Neural progenitor cell (in vitro differentiated cells): ENCODE results near the gene LTBP2. TPM values are rescaled to one million over a fixed set of nuclear protein-coding genes. Genes with fewer than 3 reads are reported as not detected.

Source experiments
- DNase-seq: peaks from one replicate; pipeline ENCODE4 v3.0.0-alpha.2; 2016; ENCODE audit warnings: low spot score
- H2AFZ ChIP-seq: fragments of 200-600 bp; sonication (generic); replicated peaks from 2 replicates; pipeline ENCODE4 v1.6.1; 2016; ENCODE audit warnings: antibody characterized with exemption
- H3F3A ChIP-seq: fragments of 200-600 bp; sonication (generic); 2 replicates; pipeline ENCODE4 v1.6.1; 2016; ENCODE audit warnings: antibody characterized with exemption, low read depth
- H3K27ac ChIP-seq: fragments of 200-600 bp; sonication (generic); 2 replicates; pipeline ENCODE4 v1.5.1; 2016; ENCODE audit warnings: mild to moderate bottlenecking
- H3K27me3 ChIP-seq: fragments of 200-600 bp; sonication (generic); 2 replicates; pipeline ENCODE4 v1.6.1; 2016; ENCODE audit warnings: mild to moderate bottlenecking, moderate library complexity
- H3K36me3 ChIP-seq: fragments of 200-600 bp; sonication (generic); 2 replicates; pipeline ENCODE4 v1.5.1; 2016
- H3K4me1 ChIP-seq: fragments of 200-600 bp; sonication (generic); 2 replicates; pipeline ENCODE4 v1.6.1; 2016; ENCODE audit warnings: mixed run types
- H3K4me2 ChIP-seq: fragments of 200-600 bp; sonication (generic); 2 replicates; pipeline ENCODE4 v1.6.1; 2016
- H3K4me3 ChIP-seq: fragments of 200-600 bp; sonication (generic); 2 replicates; pipeline ENCODE4 v1.5.1; 2016
- H3K79me2 ChIP-seq: fragments of 200-600 bp; sonication (generic); 2 replicates; pipeline ENCODE4 v1.6.1; 2016; ENCODE audit warnings: low read depth
- H3K9ac ChIP-seq: fragments of 200-600 bp; sonication (generic); 2 replicates; pipeline ENCODE4 v1.6.1; 2016
- H3K9me3 ChIP-seq: fragments of 200-600 bp; sonication (generic); 2 replicates; pipeline ENCODE4 v1.5.1; 2016; ENCODE audit warnings: low read depth
- H4K20me1 ChIP-seq: fragments of 200-600 bp; sonication (generic); 2 replicates; pipeline ENCODE4 v1.6.1; 2016; ENCODE audit warnings: low read depth
- H3K27ac Mint-ChIP-seq: 3 replicates; pipeline ENCODE4 v1.8.0; 2021; ENCODE audit warnings: mixed read lengths
- H3K27me3 Mint-ChIP-seq: 2 replicates; pipeline ENCODE4 v1.8.0; 2022; ENCODE audit warnings: low read depth, mild to moderate bottlenecking, inconsistent platforms, moderate library complexity, mixed read lengths; ENCODE audit not compliant: insufficient read depth
- H3K36me3 Mint-ChIP-seq: 3 replicates; pipeline ENCODE4 v1.8.0; 2021; ENCODE audit warnings: mixed read lengths
- H3K4me1 Mint-ChIP-seq: 3 replicates; pipeline ENCODE4 v1.8.0; 2021; ENCODE audit warnings: mixed read lengths
- H3K4me3 Mint-ChIP-seq: 3 replicates; pipeline ENCODE4 v1.8.0; 2021; ENCODE audit warnings: mild to moderate bottlenecking, moderate library complexity, mixed read lengths
- H3K9me3 Mint-ChIP-seq: 3 replicates; pipeline ENCODE4 v1.8.0; 2020; ENCODE audit warnings: mixed read lengths
- CTCF ChIP-seq: fragments of 200-600 bp; sonication (generic); IDR thresholded peaks from 2 replicates; pipeline ENCODE4 v1.5.1; 2017; ENCODE audit warnings: antibody characterized with exemption, mild to moderate bottlenecking
- EZH2 ChIP-seq: fragments of 200-600 bp; sonication (generic); IDR thresholded peaks from 2 replicates; pipeline ENCODE4 v1.6.1; 2017; ENCODE audit warnings: antibody characterized with exemption, mild to moderate bottlenecking, moderate library complexity
- EZH2phosphoT487 ChIP-seq: fragments of 200-600 bp; sonication (generic); IDR thresholded peaks from 2 replicates; pipeline ENCODE4 v1.6.1; 2017; ENCODE audit warnings: antibody characterized with exemption
- total RNA-seq: library from RNA; depleted of rRNA; stranded (reverse); fragments of >200 nt; gene quantifications from 2 replicates; pipeline ENCODE4 v1.2.3, GENCODE V29; 2015; ENCODE audit warnings: low replicate concordance

LTBP2 gene
- total RNA-seq, 1 donor from 2014 or later = 0.43 TPM

GRCh38 chr14:74490486-74490885 lies 121.6 kb downstream of the LTBP2 start:
- Histone ChIP-seq H3K4me3 (no peak overlapping the region), H3K4me1 (peaks cover 9% of the 10 kb centered on the region), H4K20me1 (peaks cover 22% of the 10 kb centered on the region), H3K9ac (no peak overlapping the region), H3K36me3 (peaks cover 6% of the 10 kb centered on the region), H3K79me2 (peaks cover 72% of the 10 kb centered on the region), H3K27ac (no peak overlapping the region), H3K9me3 (no peaks in the 10 kb centered on the region), H3K4me2 (no peak overlapping the region), H3F3A (peaks cover 14% of the 10 kb centered on the region), H3K27me3 (no peaks in the 10 kb centered on the region), H2AFZ (no peak overlapping the region)
- H3K27me3 Mint-ChIP-seq = no peaks in the 10 kb centered on the region
- H3K9me3 Mint-ChIP-seq = no peaks in the 10 kb centered on the region
- H3K4me3 Mint-ChIP-seq = no peak overlapping the region
- TF ChIP-seq CTCF (no peak), EZH2phosphoT487 (no peak), EZH2 (no peak)
- no peak overlapping the region for H3K27ac Mint-ChIP-seq
- no peak for DNase-seq
- peaks cover 3% of the 10 kb centered on the region for H3K36me3 Mint-ChIP-seq
- peaks cover 12% of the 10 kb centered on the region for H3K4me1 Mint-ChIP-seq

GRCh38 chr14:74488786-74489397 lies 123.1 kb downstream of the LTBP2 start:
- no peaks in the 10 kb centered on the region for H3K27me3 Mint-ChIP-seq
- no peaks in the 10 kb centered on the region for H3K9me3 Mint-ChIP-seq
- H3K9me3 ChIP-seq = no peaks in the 10 kb centered on the region
- H3K9ac ChIP-seq = no peak overlapping the region
- no peaks in the 10 kb centered on the region for H3K4me1 Mint-ChIP-seq
- TF ChIP-seq EZH2 = no peak
- no peak for TF ChIP-seq CTCF
- no peak for TF ChIP-seq EZH2phosphoT487
- no peaks in the 10 kb centered on the region for H3K4me1 ChIP-seq
- no peak overlapping the region for H3K4me2 ChIP-seq
- DNase-seq = no peak
- no peak overlapping the region for H3K4me3 ChIP-seq
- no peak overlapping the region for H2AFZ ChIP-seq
- no peaks in the 10 kb centered on the region for H3K36me3 ChIP-seq
- H3F3A ChIP-seq = peaks cover 9% of the 10 kb centered on the region
- no peak overlapping the region for H3K27ac ChIP-seq
- peaks cover 16% of the 10 kb centered on the region for H4K20me1 ChIP-seq
- H3K36me3 Mint-ChIP-seq = no peaks in the 10 kb centered on the region
- peaks cover 56% of the 10 kb centered on the region for H3K79me2 ChIP-seq
- H3K27me3 ChIP-seq = no peaks in the 10 kb centered on the region
- no peak overlapping the region for H3K27ac Mint-ChIP-seq
- no peak overlapping the region for H3K4me3 Mint-ChIP-seq

DNA sequence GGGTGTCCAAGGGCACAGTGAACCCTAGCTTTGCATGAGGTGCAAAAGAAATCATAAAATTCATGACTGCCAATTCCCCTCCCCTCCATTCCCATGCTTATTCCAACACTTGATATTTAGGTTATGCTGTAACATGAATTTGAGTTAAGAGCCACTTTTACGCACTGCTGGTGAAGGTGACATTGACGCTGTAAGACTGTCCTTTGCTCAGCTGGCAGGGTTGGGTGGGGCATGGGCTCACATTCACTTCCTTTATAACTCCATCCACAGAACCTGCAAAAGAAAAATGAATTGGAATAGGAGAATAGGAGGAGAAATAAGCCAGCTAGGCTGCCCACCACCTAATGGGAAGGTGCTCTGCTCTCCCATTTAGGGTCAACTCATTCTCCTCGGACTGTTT lies 125.9 kb downstream of the LTBP2 start:
- Histone ChIP-seq H4K20me1 (peaks cover 9% of the 10 kb centered on the region), H2AFZ (no peak overlapping the region), H3K27ac (no peak overlapping the region), H3K9ac (no peak overlapping the region), H3K4me2 (no peak overlapping the region), H3K4me1 (no peaks in the 10 kb centered on the region), H3K36me3 (no peaks in the 10 kb centered on the region), H3K4me3 (no peak overlapping the region), H3K9me3 (no peaks in the 10 kb centered on the region), H3F3A (no peaks in the 10 kb centered on the region), H3K79me2 (peaks cover 39% of the 10 kb centered on the region), H3K27me3 (no peaks in the 10 kb centered on the region)
- DNase-seq = no peak
- TF ChIP-seq EZH2phosphoT487 (no peak), CTCF (no peak), EZH2 (no peak)
- no peaks in the 10 kb centered on the region for H3K36me3 Mint-ChIP-seq
- no peaks in the 10 kb centered on the region for H3K27me3 Mint-ChIP-seq
- H3K4me1 Mint-ChIP-seq = no peaks in the 10 kb centered on the region
- no peaks in the 10 kb centered on the region for H3K9me3 Mint-ChIP-seq
- no peak overlapping the region for H3K27ac Mint-ChIP-seq
- no peak overlapping the region for H3K4me3 Mint-ChIP-seq
